ENCODE data around the gene ZNF512. TPM values are rescaled to one million over a fixed set of nuclear protein-coding genes. Genes with fewer than 3 reads are reported as not detected.
"Not testable (repeated sequence)": the region's sequence is repeated elsewhere in the genome, so short reads cannot be mapped to it uniquely, and the experiment has no call there.

Gene ZNF512
- total RNA-seq, 1 donor from 2014 or later: 30.1 TPM

DNA sequence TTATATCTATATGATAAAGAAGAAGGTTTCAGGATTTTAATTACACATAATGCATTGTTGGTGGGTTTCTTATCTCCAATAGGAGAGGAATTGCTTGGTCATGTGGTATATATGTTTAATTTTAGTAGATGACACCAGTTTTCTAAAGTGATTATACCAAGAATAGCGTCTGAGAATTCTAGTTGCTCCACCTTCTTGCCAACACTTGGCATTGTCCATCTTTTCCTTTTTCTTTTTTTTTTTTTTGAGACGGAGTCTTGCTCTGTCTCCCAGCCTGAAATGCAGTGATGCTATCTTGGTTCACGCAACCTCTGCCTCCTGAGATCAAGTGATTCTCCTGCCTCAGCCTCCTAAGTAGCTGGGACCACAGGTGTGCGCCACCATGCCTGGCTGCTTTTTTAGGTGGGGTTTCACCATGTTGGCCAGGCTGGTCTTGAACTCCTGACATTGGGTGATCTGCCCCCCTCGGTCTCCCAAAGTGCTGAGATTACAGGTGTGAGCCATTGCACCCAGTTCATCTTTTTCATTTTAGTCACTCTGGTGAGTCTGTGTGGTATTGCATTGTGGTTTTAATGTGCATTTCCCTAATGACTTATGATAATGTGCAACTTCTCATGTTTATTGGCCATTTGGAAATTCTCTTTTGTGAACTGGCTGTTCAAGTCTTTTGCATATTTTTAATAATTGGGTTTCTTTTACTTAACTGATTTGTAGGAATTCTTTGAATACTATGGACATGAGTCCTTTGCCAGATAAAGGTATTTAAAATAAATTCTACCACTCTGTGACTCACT is 37.3 kb upstream of the ZNF512 start:
- no peak overlapping the region for H3K27ac Mint-ChIP-seq (ENCODE audit: unreplicated experiment)
- H3K36me3 Mint-ChIP-seq (ENCODE audit: low read depth, unreplicated experiment): no peaks in the 10 kb centered on the region
- H3K4me1 Mint-ChIP-seq (ENCODE audit: unreplicated experiment): no peaks in the 10 kb centered on the region
- no peak for DNase-seq (ENCODE audit: low spot score)
- no peak for TF ChIP-seq CTCF (IDR thresholded peaks at IDR 0.05; ENCODE audit: unreplicated experiment)
- H3K27me3 Mint-ChIP-seq (ENCODE audit: unreplicated experiment): peaks cover 1% of the 10 kb centered on the region
- H3K4me3 Mint-ChIP-seq (ENCODE audit: unreplicated experiment): no peak overlapping the region
- H3K9me3 Mint-ChIP-seq (ENCODE audit: unreplicated experiment): no peaks in the 10 kb centered on the region

- no peak for DNase-seq (ENCODE audit: low spot score)
- Mint-ChIP-seq H3K27ac (ENCODE audit: unreplicated experiment) (no peak overlapping the region), H3K4me3 (ENCODE audit: unreplicated experiment) (no peak overlapping the region), H3K4me1 (ENCODE audit: unreplicated experiment) (no peaks in the 10 kb centered on the region), H3K36me3 (ENCODE audit: low read depth, unreplicated experiment) (no peaks in the 10 kb centered on the region), H3K27me3 (ENCODE audit: unreplicated experiment) (peaks cover 1% of the 10 kb centered on the region), H3K9me3 (ENCODE audit: unreplicated experiment) (no peaks in the 10 kb centered on the region)
- no peak for TF ChIP-seq CTCF (IDR thresholded peaks at IDR 0.05; ENCODE audit: unreplicated experiment)
These were observed 33.5 kb upstream of the ZNF512 start for GRCh38 chr2:27549303-27549702.

GRCh38 chr2:27551514-27551913 is 31.3 kb upstream of the ZNF512 start:
- H3K4me1 Mint-ChIP-seq (ENCODE audit: unreplicated experiment): no peaks in the 10 kb centered on the region
- no peak overlapping the region for H3K4me3 Mint-ChIP-seq (ENCODE audit: unreplicated experiment)
- no peak for DNase-seq (ENCODE audit: low spot score)
- no peak overlapping the region for H3K27ac Mint-ChIP-seq (ENCODE audit: unreplicated experiment)
- H3K36me3 Mint-ChIP-seq (ENCODE audit: low read depth, unreplicated experiment): no peaks in the 10 kb centered on the region
- TF ChIP-seq CTCF (IDR thresholded peaks at IDR 0.05; ENCODE audit: unreplicated experiment): no peak
- no peaks in the 10 kb centered on the region for H3K9me3 Mint-ChIP-seq (ENCODE audit: unreplicated experiment)
- H3K27me3 Mint-ChIP-seq (ENCODE audit: unreplicated experiment): peaks cover 1% of the 10 kb centered on the region

GRCh38 chr2:27552941-27553340 is 29.9 kb upstream of the ZNF512 start:
- Mint-ChIP-seq H3K4me1 (ENCODE audit: unreplicated experiment) (no peaks in the 10 kb centered on the region), H3K27ac (ENCODE audit: unreplicated experiment) (no peak overlapping the region)

DNA sequence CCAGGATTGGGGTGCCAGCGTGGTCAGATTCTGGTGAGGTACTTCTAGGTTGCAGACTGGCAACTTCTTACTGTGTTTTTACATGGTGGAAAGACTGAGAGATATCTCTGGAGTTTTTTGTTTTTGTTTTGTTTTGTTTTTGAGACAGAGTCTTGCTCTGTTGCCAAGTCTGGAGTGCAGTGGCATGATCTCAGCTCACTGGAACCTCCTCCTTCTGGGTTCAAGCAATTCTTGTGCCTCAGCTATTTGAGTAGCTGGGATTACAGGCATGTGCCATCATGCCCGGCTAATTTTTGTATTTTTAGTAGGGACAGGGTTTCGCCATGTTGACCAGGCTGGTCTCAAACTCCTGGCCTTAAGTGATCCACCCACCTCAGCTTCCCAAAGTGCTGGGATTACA is 28.4 kb upstream of the ZNF512 start:
- DNase-seq (ENCODE audit: low spot score); H3K27ac Mint-ChIP-seq (ENCODE audit: unreplicated experiment); H3K9me3 Mint-ChIP-seq (ENCODE audit: unreplicated experiment); H3K36me3 Mint-ChIP-seq (ENCODE audit: low read depth, unreplicated experiment); H3K4me1 Mint-ChIP-seq (ENCODE audit: unreplicated experiment); H3K4me3 Mint-ChIP-seq (ENCODE audit: unreplicated experiment); H3K27me3 Mint-ChIP-seq (ENCODE audit: unreplicated experiment): not testable (repeated sequence)

More at GRCh38 chr2:27552941-27553340, 29.9 kb upstream of the ZNF512 start:
- Mint-ChIP-seq H3K36me3 (ENCODE audit: low read depth, unreplicated experiment) (no peaks in the 10 kb centered on the region), H3K4me3 (ENCODE audit: unreplicated experiment) (no peak overlapping the region), H3K9me3 (ENCODE audit: unreplicated experiment) (no peaks in the 10 kb centered on the region), H3K27me3 (ENCODE audit: unreplicated experiment) (no peaks in the 10 kb centered on the region)
- TF ChIP-seq CTCF (IDR thresholded peaks at IDR 0.05; ENCODE audit: unreplicated experiment): no peak
- no peak for DNase-seq (ENCODE audit: low spot score)
